Psoas muscle (tissue), 7 donors: ENCODE results near the gene MTCL3.

ENCODE experiments used
- ATAC-seq, 4 donors: fragments of 200-7000 bp; cut with Tn5 transposase; one replicate each; pipeline ENCODE4 v1.9.1; 2020; ENCODE audit warnings: moderate library complexity in 3 of 4, mild to moderate bottlenecking in 2 of 4
- DNase-seq, 2 donors: peaks; one replicate each; pipeline ENCODE4 v3.0.0-alpha.2; 2020
- H3K27ac ChIP-seq: fragments of 200-600 bp; one replicate; pipeline ENCODE4 v1.8.0; 2022
- H3K27me3 ChIP-seq, 3 donors: fragments of 200-600 bp in 1 of 3; one replicate each; pipeline versions ENCODE4 v1.6.1 to v1.8.0; 2013 to 2022; ENCODE audit warnings: low read length in 2 of 3, mild to moderate bottlenecking in 2 of 3, moderate library complexity in 1 of 3; ENCODE audit not compliant: insufficient read depth in 3 of 3
- H3K36me3 ChIP-seq, 2 donors: fragments of 200-600 bp in 1 of 2; one replicate each; pipeline versions ENCODE4 v1.6.1 to v1.8.0; 2013 to 2022; ENCODE audit warnings: low read depth in 1 of 2, mild to moderate bottlenecking in 1 of 2, moderate library complexity in 1 of 2; ENCODE audit not compliant: insufficient read depth in 1 of 2
- H3K4me1 ChIP-seq: fragments of 200-600 bp; one replicate; pipeline ENCODE4 v1.8.0; 2022
- H3K4me3 ChIP-seq: fragments of 200-600 bp; one replicate; pipeline ENCODE4 v1.8.0; 2022; ENCODE audit warnings: mild to moderate bottlenecking
- H3K9me3 ChIP-seq: fragments of 200-600 bp; one replicate; pipeline ENCODE4 v1.8.0; 2022
- WGBS, 3 donors: extraction: QIAGEN DNeasy Blood & Tissue Kit; methylation state at CpG; one replicate each; pipeline versions ENCODE4 v1.1.6 to v1.1.7; 2013; 5-methylcytosine and 5-hydroxymethylcytosine counted together
- intact Hi-C, 2 donors: fragments of 100-400 bp; cut with DNase I; formaldehyde crosslinking; loops; one replicate each; pipeline versions ENCODE4 v1.11.0 to v1.14.2; 2022
- TF ChIP-seq, protein P1 (sequence below): fragments of 200-600 bp; IDR thresholded peaks from one replicate; pipeline ENCODE4 v1.8.0; 2022; ENCODE audit warnings: antibody characterized with exemption
- donor health status: healthy with polysubstance abuse.
- donor health status: DM: no; HTN: no; CAD: no; lungs with moderate emphysema.
- donor health status: Bipolar disorder and iron deficiency.
- donor health status: healthy.
- donor health status: DM: yes; HTN: yes; CAD: no.
- donor health status: DM: no; HTN: no; CAD: no.
- donor health status: DM: yes; HTN: yes; CAD: no.

The MTCL3 gene

DNA sequence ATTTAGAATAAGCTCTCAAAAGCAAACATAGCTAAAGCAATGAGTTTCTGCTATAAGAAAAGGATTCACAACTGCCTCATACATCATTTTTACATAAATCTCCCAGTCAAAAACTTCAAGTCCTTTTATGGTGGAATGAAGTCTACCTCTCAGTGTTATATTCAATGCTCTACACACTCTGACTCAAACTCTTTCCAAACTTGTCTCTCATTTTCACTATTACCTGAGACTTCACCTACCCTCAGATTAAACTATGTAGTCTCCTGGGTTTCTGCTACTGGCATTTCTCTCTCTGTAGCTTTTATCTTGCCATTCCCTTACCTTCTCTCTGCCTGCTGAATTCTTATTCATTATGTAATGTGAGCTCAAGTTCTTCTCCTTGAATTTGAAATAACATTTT lies 71.4 kb downstream of the MTCL3 start:
- TF ChIP-seq, protein P1, sequence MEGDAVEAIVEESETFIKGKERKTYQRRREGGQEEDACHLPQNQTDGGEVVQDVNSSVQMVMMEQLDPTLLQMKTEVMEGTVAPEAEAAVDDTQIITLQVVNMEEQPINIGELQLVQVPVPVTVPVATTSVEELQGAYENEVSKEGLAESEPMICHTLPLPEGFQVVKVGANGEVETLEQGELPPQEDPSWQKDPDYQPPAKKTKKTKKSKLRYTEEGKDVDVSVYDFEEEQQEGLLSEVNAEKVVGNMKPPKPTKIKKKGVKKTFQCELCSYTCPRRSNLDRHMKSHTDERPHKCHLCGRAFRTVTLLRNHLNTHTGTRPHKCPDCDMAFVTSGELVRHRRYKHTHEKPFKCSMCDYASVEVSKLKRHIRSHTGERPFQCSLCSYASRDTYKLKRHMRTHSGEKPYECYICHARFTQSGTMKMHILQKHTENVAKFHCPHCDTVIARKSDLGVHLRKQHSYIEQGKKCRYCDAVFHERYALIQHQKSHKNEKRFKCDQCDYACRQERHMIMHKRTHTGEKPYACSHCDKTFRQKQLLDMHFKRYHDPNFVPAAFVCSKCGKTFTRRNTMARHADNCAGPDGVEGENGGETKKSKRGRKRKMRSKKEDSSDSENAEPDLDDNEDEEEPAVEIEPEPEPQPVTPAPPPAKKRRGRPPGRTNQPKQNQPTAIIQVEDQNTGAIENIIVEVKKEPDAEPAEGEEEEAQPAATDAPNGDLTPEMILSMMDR: no peak
- H3K27me3 ChIP-seq: no peaks in the 10 kb centered on the region
- no peak overlapping the region for H3K4me3 ChIP-seq
- ATAC-seq (no peak), DNase-seq (no peak)
- no peaks in the 10 kb centered on the region for H3K9me3 ChIP-seq
- intact Hi-C loops: no loop called here
- H3K4me1 ChIP-seq: peaks cover 15% of the 10 kb centered on the region
- peaks cover 5 to 65% of the 10 kb centered on the region in 2 donors for H3K36me3 ChIP-seq
- H3K27ac ChIP-seq: no peak overlapping the region

DNA sequence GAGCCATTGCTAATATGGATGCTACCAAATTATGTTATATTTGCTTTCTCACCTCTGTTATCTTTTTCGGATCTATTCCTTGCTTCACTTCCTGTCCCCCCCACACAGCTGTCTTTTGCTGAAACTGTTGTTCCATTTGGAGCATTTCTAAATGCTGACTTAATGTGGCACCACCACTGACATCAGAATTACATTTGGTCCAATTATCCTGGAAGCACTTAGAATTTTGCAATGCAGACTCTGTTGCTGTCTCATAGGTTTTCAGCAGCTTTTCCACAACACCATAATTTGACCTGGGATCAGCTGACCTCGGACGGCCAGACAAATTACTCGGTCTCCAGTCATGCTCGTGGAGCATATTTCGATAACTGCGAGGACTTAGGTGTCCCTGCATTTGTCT lies 72.8 kb downstream of the MTCL3 start:
- Histone ChIP-seq H3K27me3 (no peaks in the 10 kb centered on the region), H3K36me3 (peaks cover 5 to 72% of the 10 kb centered on the region in 2 donors), H3K9me3 (no peaks in the 10 kb centered on the region), H3K27ac (peak overlapping the region; percentile 20), H3K4me1 (peaks cover 7% of the 10 kb centered on the region), H3K4me3 (no peak overlapping the region)
- DNase-seq (no peak), ATAC-seq (peak; percentile 21 to 71 (median 46))
- TF ChIP-seq, protein P1: no peak
- intact Hi-C loops: no loop called here
- 34 to 54% (median 38%) methylated on average over 7 of the region's 7 CpGs for WGBS, 3 donors

DNA sequence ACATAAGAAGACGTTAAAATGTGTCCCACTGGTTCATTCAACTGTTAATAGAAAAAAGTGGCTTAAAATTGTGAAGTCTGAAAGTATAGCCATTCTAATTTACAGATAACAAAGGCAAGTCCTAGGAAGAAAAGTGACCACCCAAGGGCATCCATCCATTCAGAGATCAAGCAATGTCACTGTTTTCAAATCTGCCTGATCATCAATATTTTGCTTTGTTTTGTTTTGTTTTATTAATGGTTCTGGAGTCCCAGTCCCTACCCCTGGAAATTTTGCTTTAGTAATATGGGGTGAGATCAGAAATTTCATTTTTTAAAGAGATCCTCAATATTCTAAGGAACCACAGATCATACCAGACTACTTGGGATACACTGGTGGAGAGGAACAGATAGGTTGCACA lies 77.3 kb downstream of the MTCL3 start:
- Histone ChIP-seq H3K27me3 (no peaks in the 10 kb centered on the region), H3K4me3 (no peak overlapping the region), H3K36me3 (peaks cover 3 to 36% of the 10 kb centered on the region in 2 donors), H3K27ac (no peak overlapping the region), H3K4me1 (peaks cover 17% of the 10 kb centered on the region), H3K9me3 (no peaks in the 10 kb centered on the region)
- no peak for ATAC-seq
- intact Hi-C loops: no loop called here
- TF ChIP-seq, protein P1: no peak
- WGBS, 3 donors: 65 to 78% (median 66%) methylated on average over 1 of the region's 1 CpG
- DNase-seq: no peak

DNA sequence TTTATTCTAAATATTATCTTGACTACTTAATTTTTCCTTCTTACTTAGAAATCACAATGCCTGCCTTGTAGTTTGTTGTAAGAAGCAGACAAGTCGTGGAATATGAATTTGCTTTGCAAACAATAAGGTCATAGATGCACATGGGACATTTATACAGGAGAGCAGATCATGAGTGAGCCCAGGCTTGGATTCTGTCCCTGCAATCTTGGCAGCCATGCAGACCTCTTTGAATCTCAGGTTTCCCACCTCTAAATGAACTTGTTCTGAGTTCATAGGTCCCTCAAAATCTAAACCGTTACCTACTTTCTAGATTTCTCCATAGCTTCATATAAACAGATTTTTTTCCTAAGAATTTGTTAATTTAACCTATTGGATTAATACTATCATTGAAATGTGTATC lies 79.4 kb downstream of the MTCL3 start:
- DNase-seq (no peak), ATAC-seq (peak; percentile 73 to 91 (median 83))
- WGBS, 3 donors: 6 to 18% (median 7%) methylated on average over 2 of the region's 2 CpGs
- H3K27ac ChIP-seq: no peak overlapping the region
- H3K4me3 ChIP-seq: no peak overlapping the region
- H3K9me3 ChIP-seq: no peaks in the 10 kb centered on the region
- H3K27me3 ChIP-seq: no peaks in the 10 kb centered on the region
- TF ChIP-seq, protein P1: no peak
- peaks cover 3 to 26% of the 10 kb centered on the region in 2 donors for H3K36me3 ChIP-seq
- peaks cover 15% of the 10 kb centered on the region for H3K4me1 ChIP-seq
- intact Hi-C loops: no loop called here

DNA sequence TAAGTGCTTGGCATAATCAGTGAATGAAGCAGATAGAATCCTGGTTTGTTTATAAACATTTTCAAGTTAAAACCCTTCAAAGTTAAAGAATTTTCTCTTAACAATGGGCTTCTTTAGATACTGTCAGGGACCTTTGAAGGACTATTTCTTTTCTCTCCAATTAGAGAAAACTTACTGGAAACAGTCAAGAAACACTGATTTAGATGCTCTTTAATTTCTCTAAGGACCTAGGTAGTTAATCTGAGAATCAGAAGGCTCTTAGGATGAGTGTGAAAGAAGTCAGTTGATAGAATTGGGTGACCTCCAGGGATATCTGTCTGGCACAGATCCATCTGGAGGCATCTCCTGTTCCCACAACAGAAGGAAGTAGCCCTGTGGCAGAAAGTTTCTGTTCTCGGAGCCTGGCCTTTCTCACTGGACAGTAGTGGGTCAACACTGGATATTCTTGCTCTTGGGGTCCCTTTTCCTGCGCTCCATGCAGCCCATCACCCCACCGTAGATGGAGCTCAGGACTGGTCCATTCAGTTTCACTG lies 82.5 kb downstream of the MTCL3 start:
- Histone ChIP-seq H3K9me3 (no peaks in the 10 kb centered on the region), H3K27ac (no peak overlapping the region), H3K36me3 (no peaks in the 10 kb centered on the region), H3K4me1 (peaks cover 15% of the 10 kb centered on the region), H3K27me3 (no peaks in the 10 kb centered on the region), H3K4me3 (no peak overlapping the region)
- TF ChIP-seq, protein P1: no peak
- DNase-seq: no peak
- 49 to 66% (median 57%) methylated on average over 3 of the region's 3 CpGs for WGBS, 3 donors
- peak in 2 of 4 donors; percentile 49 to 74 for ATAC-seq
- intact Hi-C loops: no loop called here
